Heart left ventricle (tissue), 13 donors: ENCODE data around the gene SLC8A3.

Source experiments
- CTCF ChIP-seq, 12 donors: fragments of 200-600 bp; sonication (generic) in 4 of 12; IDR thresholded peaks; one replicate each; pipeline versions ENCODE4 v1.5.0 to v1.8.0; 2018 to 2022; ENCODE audit warnings: antibody characterized with exemption in 12 of 12, mild to moderate bottlenecking in 5 of 12
- POLR2A ChIP-seq, 2 donors: fragments of 450-650 bp; IDR thresholded peaks; one replicate each; pipeline ENCODE4 v1.6.1; 2017; ENCODE audit warnings: antibody characterized with exemption in 2 of 2, mild to moderate bottlenecking in 2 of 2, moderate library complexity in 2 of 2
- donor health status: ischemic (EF 13 %, LVEDD 7.1; RV severe dilation, severe dysfunction).
- donor health status: DM: no; HTN: yes; CAD: no.
- donor health status: DM: no; HTN: no; CAD: no.
- donor health status: ischemic (EF 25% LVEDD 6.9; RV normal size, moderate dysfunction).
- donor health status: ischemic (EF 25% LVEDD 5.7; RV mildly dilated, moderate dysfunction).
- donor health status: ischemic (EF 35%, LVEDD 5.7; RV mildly dilated, moderate dysfunction).
- donor health status: nonischemic (EF 11% LVEDD 7.7; RV severe dilation, severe dysfunction).
- donor health status: DM: yes; HTN: yes; CAD: no.
- donor health status: PGD.
- donor health status: ischemic (EF 29% LVEDD 5.4; RV normal size, mild dysfunction).
- donor health status: nonischemic (EF 23%, LVEDD 6.1; RV moderate dilation, normal function).

GRCh38 chr14:70013271-70013873, 175.4 kb downstream of the SLC8A3 start:
- peak in 8 of 12 donors; percentile 13 to 45 (median 38) for TF ChIP-seq CTCF (IDR thresholded peaks at IDR 0.05)
- TF ChIP-seq POLR2A (IDR thresholded peaks at IDR 0.05): no peak
